CD4-positive, alpha-beta memory T cell (primary cell): ENCODE results near the gene NENF. TPM values are rescaled to one million over a fixed set of nuclear protein-coding genes. Genes with fewer than 3 reads are reported as not detected.

ENCODE experiments used
- CTCF ChIA-PET: fragments of 350-600 bp; sonication (Branson Sonifier 250); formaldehyde crosslinking; loops from one replicate; lab custom pipeline; 2021; ENCODE audit warnings: inconsistent platforms; ENCODE audit not compliant: partially characterized antibody; lab: Charles Lee
- POLR2A ChIA-PET: fragments of 350-600 bp; sonication (Branson Sonifier 250); formaldehyde crosslinking; loops from one replicate; lab custom pipeline; 2021; ENCODE audit not compliant: partially characterized antibody; lab: Charles Lee
- DNase-seq, 5 donors: peaks; one replicate each; pipeline versions ENCODE4 v3.0.0 to v3.0.0-alpha.2; 2020 to 2022; ENCODE audit warnings: mixed read lengths in 1 of 5
- H3K27ac ChIP-seq: one replicate; pipeline ENCODE4 v1.7.0; 2013; ENCODE audit warnings: low read depth, low read length
- H3K27me3 ChIP-seq: 2 replicates; pipeline ENCODE4 v1.7.0; 2013; ENCODE audit warnings: mild to moderate bottlenecking, low read length, moderate library complexity; ENCODE audit not compliant: insufficient read depth
- H3K36me3 ChIP-seq: 2 replicates; pipeline ENCODE4 v1.7.0; 2013; ENCODE audit warnings: mild to moderate bottlenecking, low read length, moderate library complexity; ENCODE audit not compliant: insufficient read depth
- H3K4me1 ChIP-seq: 2 replicates; pipeline ENCODE4 v1.7.0; 2013; ENCODE audit warnings: mild to moderate bottlenecking, low read length, moderate library complexity; ENCODE audit not compliant: insufficient read depth
- H3K4me3 ChIP-seq, 2 donors: one replicate each; pipeline ENCODE4 v1.7.0; 2013; ENCODE audit warnings: low read length in 2 of 2, mild to moderate bottlenecking in 1 of 2
- H3K9me3 ChIP-seq, 2 donors: one replicate each; pipeline ENCODE4 v1.7.0; 2013; ENCODE audit warnings: low read length in 2 of 2, control low read depth in 1 of 2; ENCODE audit not compliant: control insufficient read depth in 1 of 2
- H3K27ac Mint-ChIP-seq, 7 donors: one replicate each; pipeline ENCODE4 v1.8.0; 2020 to 2021; ENCODE audit warnings: mixed read lengths in 7 of 7, mild to moderate bottlenecking in 6 of 7, inconsistent platforms in 3 of 7, moderate library complexity in 3 of 7
- H3K27me3 Mint-ChIP-seq, 2 donors: one replicate each; pipeline ENCODE4 v1.8.0; 2020 to 2021; ENCODE audit warnings: mixed read lengths in 2 of 2
- H3K36me3 Mint-ChIP-seq, 2 donors: one replicate each; pipeline ENCODE4 v1.8.0; 2020 to 2021; ENCODE audit warnings: mixed read lengths in 2 of 2, inconsistent platforms in 1 of 2, mild to moderate bottlenecking in 1 of 2
- H3K4me1 Mint-ChIP-seq, 4 donors: one replicate each; pipeline ENCODE4 v1.8.0; 2020 to 2021; ENCODE audit warnings: mixed read lengths in 4 of 4, mild to moderate bottlenecking in 1 of 4
- H3K4me3 Mint-ChIP-seq, 8 donors: one replicate each; pipeline ENCODE4 v1.8.0; 2020 to 2021; ENCODE audit warnings: mixed read lengths in 8 of 8, mild to moderate bottlenecking in 7 of 8, moderate library complexity in 6 of 8, inconsistent platforms in 3 of 8
- H3K9me3 Mint-ChIP-seq, 8 donors: one replicate each; pipeline ENCODE4 v1.8.0; 2020 to 2021; ENCODE audit warnings: mixed read lengths in 8 of 8, mild to moderate bottlenecking in 5 of 8, inconsistent platforms in 3 of 8, moderate library complexity in 1 of 8
- intact Hi-C: fragments of 100-400 bp; cut with micrococcal nuclease; formaldehyde crosslinking; loops from one replicate; pipeline ENCODE4 v1.15.1; 2023
- polyA plus RNA-seq, 2 donors: library from polyadenylated mRNA; unstranded; fragments of 300-500 nt; fragmentation: Illumina TruSeq; gene quantifications; one replicate each; pipeline ENCODE4 v1.2.3, GENCODE V29; 2021
- total RNA-seq, 2 experiments: library from RNA; stranded (reverse); gene quantifications; one replicate each; pipeline ENCODE4 v1.2.3, GENCODE V29; 2021

NENF gene
- total and polyA plus RNA-seq, 4 experiments from 2014 or later = 18.7 to 76.2 (median 31.8) TPM

- intact Hi-C loops = loop anchor here (5.0 kb wide), 3 partner anchors 92 to 762 kb away; no protein-coding TSS in a partner anchor
- Mint-ChIP-seq H3K27me3 (peaks cover 0 to 1% of the 10 kb centered on the region in 2 donors), H3K36me3 (no peaks in the 10 kb centered on the region), H3K27ac (no peak overlapping the region), H3K4me1 (peaks cover 0 to 10% (median under 1%) of the 10 kb centered on the region in 4 donors), H3K4me3 (no peak overlapping the region), H3K9me3 (no peaks in the 10 kb centered on the region)
- ChIA-PET POLR2A (interaction anchor here (1.0 kb wide), 1 partner anchor 394 kb away, joined by 3 read pairs; no protein-coding TSS in a partner anchor), CTCF (interaction anchor here (1.0 to 11.6 kb wide), 6 partner anchors 19 to 778 kb away, joined by 3 to 404 read pairs (median 17); partner anchors contain the start of gene NENF)
- H3K4me3 ChIP-seq = no peak overlapping the region
- no peaks in the 10 kb centered on the region for H3K36me3 ChIP-seq
- peaks cover 3% of the 10 kb centered on the region for H3K4me1 ChIP-seq
- no peak for DNase-seq
- H3K9me3 ChIP-seq = no peaks in the 10 kb centered on the region
- no peak overlapping the region for H3K27ac ChIP-seq
- no peaks in the 10 kb centered on the region for H3K27me3 ChIP-seq
These were observed 26.1 kb downstream of the NENF start for GRCh38 chr1:212458817-212459216.

- H3K4me3 Mint-ChIP-seq = no peak overlapping the region
- CTCF ChIA-PET = interaction anchor here (1.0 to 11.6 kb wide), 4 partner anchors 18 to 779 kb away, joined by 3 to 404 read pairs (median 24); no protein-coding TSS in a partner anchor
- POLR2A ChIA-PET = interaction anchor here (1.0 kb wide), 1 partner anchor 395 kb away, joined by 3 read pairs; no protein-coding TSS in a partner anchor
- no peak overlapping the region for H3K27ac Mint-ChIP-seq
- H3K9me3 ChIP-seq = no peaks in the 10 kb centered on the region
- peaks cover 0 to 1% of the 10 kb centered on the region in 2 donors for H3K27me3 Mint-ChIP-seq
- H3K4me1 ChIP-seq = peaks cover 3% of the 10 kb centered on the region
- intact Hi-C loops = loop anchor here (5.0 kb wide), 3 partner anchors 92 to 762 kb away; no protein-coding TSS in a partner anchor
- peaks cover 0 to 10% (median under 1%) of the 10 kb centered on the region in 4 donors for H3K4me1 Mint-ChIP-seq
- H3K27ac ChIP-seq = no peak overlapping the region
- H3K4me3 ChIP-seq = no peak overlapping the region
- H3K36me3 Mint-ChIP-seq = no peaks in the 10 kb centered on the region
- no peaks in the 10 kb centered on the region for H3K36me3 ChIP-seq
- H3K27me3 ChIP-seq = no peaks in the 10 kb centered on the region
- no peak for DNase-seq
- no peaks in the 10 kb centered on the region for H3K9me3 Mint-ChIP-seq
These were observed 26.9 kb downstream of the NENF start for GRCh38 chr1:212459656-212460055.

GRCh38 chr1:212460376-212460775, 27.7 kb downstream of the NENF start:
- H3K4me3 ChIP-seq = no peak overlapping the region
- POLR2A ChIA-PET = no interaction called here
- H3K27ac Mint-ChIP-seq = no peak overlapping the region
- DNase-seq = no peak
- H3K9me3 Mint-ChIP-seq = no peaks in the 10 kb centered on the region
- H3K4me1 ChIP-seq = peaks cover 3% of the 10 kb centered on the region
- no peaks in the 10 kb centered on the region for H3K36me3 ChIP-seq
- H3K27me3 Mint-ChIP-seq = peaks cover 0 to 1% of the 10 kb centered on the region in 2 donors
- no peak overlapping the region for H3K4me3 Mint-ChIP-seq
- H3K27ac ChIP-seq = no peak overlapping the region
- H3K27me3 ChIP-seq = no peaks in the 10 kb centered on the region
- CTCF ChIA-PET = interaction anchor here (5.6 to 11.6 kb wide), 2 partner anchors 17 to 389 kb away, joined by 44 to 404 read pairs; no protein-coding TSS in a partner anchor
- intact Hi-C loops = no loop called here
- no peaks in the 10 kb centered on the region for H3K36me3 Mint-ChIP-seq
- no peaks in the 10 kb centered on the region for H3K9me3 ChIP-seq
- peaks cover 0 to 10% (median under 1%) of the 10 kb centered on the region in 4 donors for H3K4me1 Mint-ChIP-seq

GRCh38 chr1:212461916-212462660, 29.4 kb downstream of the NENF start:
- peaks cover 0 to 10% (median 0%) of the 10 kb centered on the region in 4 donors for H3K4me1 Mint-ChIP-seq
- H3K9me3 Mint-ChIP-seq = no peaks in the 10 kb centered on the region
- Histone ChIP-seq H3K4me1 (no peaks in the 10 kb centered on the region), H3K36me3 (no peaks in the 10 kb centered on the region), H3K4me3 (no peak overlapping the region), H3K27me3 (no peaks in the 10 kb centered on the region), H3K27ac (no peak overlapping the region), H3K9me3 (no peaks in the 10 kb centered on the region)
- POLR2A ChIA-PET = no interaction called here
- peak overlapping the region in 1 of 7 donors; percentile 19 for H3K27ac Mint-ChIP-seq
- no peaks in the 10 kb centered on the region for H3K36me3 Mint-ChIP-seq
- H3K27me3 Mint-ChIP-seq = peaks cover 0 to 1% of the 10 kb centered on the region in 2 donors
- CTCF ChIA-PET = interaction anchor here (0.7 to 4.2 kb wide), 2 partner anchors 12 to 15 kb away, joined by 3 to 26 read pairs; no protein-coding TSS in a partner anchor
- no peak overlapping the region for H3K4me3 Mint-ChIP-seq
- DNase-seq = no peak
- intact Hi-C loops = no loop called here

- intact Hi-C loops = no loop called here
- Mint-ChIP-seq H3K9me3 (peaks cover 0 to 3% (median 0%) of the 10 kb centered on the region in 8 donors), H3K4me1 (peaks cover 0 to 2% (median under 1%) of the 10 kb centered on the region in 4 donors), H3K27ac (no peak overlapping the region), H3K36me3 (no peaks in the 10 kb centered on the region), H3K27me3 (peaks cover 0 to 1% of the 10 kb centered on the region in 2 donors), H3K4me3 (no peak overlapping the region)
- no peaks in the 10 kb centered on the region for H3K9me3 ChIP-seq
- no peaks in the 10 kb centered on the region for H3K27me3 ChIP-seq
- no peak for DNase-seq
- no peaks in the 10 kb centered on the region for H3K36me3 ChIP-seq
- H3K4me1 ChIP-seq = no peaks in the 10 kb centered on the region
- H3K27ac ChIP-seq = no peak overlapping the region
- POLR2A ChIA-PET = no interaction called here
- CTCF ChIA-PET = interaction anchor here (0.6 to 4.2 kb wide), 5 partner anchors 8 to 393 kb away, joined by 3 to 26 read pairs (median 15); no protein-coding TSS in a partner anchor
- no peak overlapping the region for H3K4me3 ChIP-seq
These were observed 31.0 kb downstream of the NENF start for GRCh38 chr1:212463565-212464285.

GRCh38 chr1:212465311-212465710, 32.6 kb downstream of the NENF start:
- no peak overlapping the region for H3K4me3 ChIP-seq
- H3K36me3 ChIP-seq = no peaks in the 10 kb centered on the region
- peaks cover 0 to 1% of the 10 kb centered on the region in 2 donors for H3K27me3 Mint-ChIP-seq
- ChIA-PET POLR2A (no interaction called here), CTCF (interaction anchor here (0.9 to 4.2 kb wide), 6 partner anchors 10 to 402 kb away, joined by 3 to 26 read pairs (median 10); no protein-coding TSS in a partner anchor)
- DNase-seq = no peak
- H3K9me3 ChIP-seq = no peaks in the 10 kb centered on the region
- H3K4me1 Mint-ChIP-seq = peaks cover 0 to 2% (median 0%) of the 10 kb centered on the region in 4 donors
- no peaks in the 10 kb centered on the region for H3K27me3 ChIP-seq
- H3K4me3 Mint-ChIP-seq = no peak overlapping the region
- H3K9me3 Mint-ChIP-seq = peaks cover 0 to 3% (median 0%) of the 10 kb centered on the region in 8 donors
- no peak overlapping the region for H3K27ac ChIP-seq
- H3K36me3 Mint-ChIP-seq = no peaks in the 10 kb centered on the region
- no peaks in the 10 kb centered on the region for H3K4me1 ChIP-seq
- intact Hi-C loops = no loop called here
- H3K27ac Mint-ChIP-seq = no peak overlapping the region
